ENCODE data around the gene NRXN2. TPM values are rescaled to one million over a fixed set of nuclear protein-coding genes. Genes with fewer than 3 reads are reported as not detected.

The NRXN2 gene
- total RNA-seq, 4 donors from 2014 or later, result 0.21 to 0.72 (median 0.64) TPM; not detected in 1

- Histone ChIP-seq H3K36me3 (peaks cover 10% of the 10 kb centered on the region), H3K4me1 (peaks cover 30% of the 10 kb centered on the region), H3K27me3 (no peaks in the 10 kb centered on the region), H3K9me3 (no peaks in the 10 kb centered on the region), H3K4me3 (no peak overlapping the region), H3K27ac (no peak overlapping the region)
- DNase-seq (ENCODE audit: low spot score in 2 of 2), result peak in 1 of 2 donors; percentile 60
- TF ChIP-seq POLR2A (IDR thresholded peaks at IDR 0.05) (no peak), POLR2AphosphoS5 (IDR thresholded peaks at IDR 0.05) (no peak), EP300 (IDR thresholded peaks at IDR 0.05) (no peak), CTCF (IDR thresholded peaks at IDR 0.05) (no peak)
- WGBS, result 86% methylated on average over 15 of the region's 15 CpGs
These were observed 35.5 kb upstream of the NRXN2 start for GRCh38 chr11:64758330-64759079.

GRCh38 chr11:64757549-64758329, 34.7 kb upstream of the NRXN2 start:
- Histone ChIP-seq H3K9me3 (no peaks in the 10 kb centered on the region), H3K36me3 (peaks cover 3% of the 10 kb centered on the region), H3K27me3 (no peaks in the 10 kb centered on the region), H3K4me3 (no peak overlapping the region), H3K27ac (no peak overlapping the region), H3K4me1 (peaks cover 22% of the 10 kb centered on the region)
- TF ChIP-seq CTCF (IDR thresholded peaks at IDR 0.05) (no peak), POLR2A (IDR thresholded peaks at IDR 0.05) (no peak), EP300 (IDR thresholded peaks at IDR 0.05) (no peak), POLR2AphosphoS5 (IDR thresholded peaks at IDR 0.05) (no peak)
- DNase-seq (ENCODE audit: low spot score in 2 of 2), result peak in 1 of 2 donors; percentile 55
- WGBS, result 87% methylated on average over 15 of the region's 19 CpGs

GRCh38 chr11:64755681-64756361, 32.8 kb upstream of the NRXN2 start:
- DNase-seq (ENCODE audit: low spot score in 2 of 2), result peak in 1 of 2 donors; percentile 53
- H3K4me3 ChIP-seq, result no peak overlapping the region
- no peak overlapping the region for H3K27ac ChIP-seq
- 79% methylated on average over 13 of the region's 13 CpGs for WGBS
- peaks cover 13% of the 10 kb centered on the region for H3K4me1 ChIP-seq
- no peaks in the 10 kb centered on the region for H3K27me3 ChIP-seq
- H3K36me3 ChIP-seq, result no peaks in the 10 kb centered on the region
- no peak for TF ChIP-seq POLR2AphosphoS5 (IDR thresholded peaks at IDR 0.05)
- no peak for TF ChIP-seq POLR2A (IDR thresholded peaks at IDR 0.05)
- TF ChIP-seq CTCF (IDR thresholded peaks at IDR 0.05), result no peak
- no peak for TF ChIP-seq EP300 (IDR thresholded peaks at IDR 0.05)
- no peaks in the 10 kb centered on the region for H3K9me3 ChIP-seq

- no peak overlapping the region for H3K27ac ChIP-seq
- DNase-seq (ENCODE audit: low spot score in 2 of 2), result no peak
- H3K4me3 ChIP-seq, result no peak overlapping the region
- no peak for TF ChIP-seq POLR2A (IDR thresholded peaks at IDR 0.05)
- no peak for TF ChIP-seq EP300 (IDR thresholded peaks at IDR 0.05)
- H3K9me3 ChIP-seq, result no peaks in the 10 kb centered on the region
- no peaks in the 10 kb centered on the region for H3K27me3 ChIP-seq
- H3K36me3 ChIP-seq, result no peaks in the 10 kb centered on the region
- WGBS, result 95% methylated on average over 19 of the region's 21 CpGs
- peaks cover 8% of the 10 kb centered on the region for H3K4me1 ChIP-seq
These were observed 32.1 kb upstream of the NRXN2 start for GRCh38 chr11:64754919-64755662.

GRCh38 chr11:64754124-64754918, 31.3 kb upstream of the NRXN2 start:
- no peak overlapping the region for H3K4me3 ChIP-seq
- no peaks in the 10 kb centered on the region for H3K36me3 ChIP-seq
- TF ChIP-seq POLR2A (IDR thresholded peaks at IDR 0.05) (no peak), POLR2AphosphoS5 (IDR thresholded peaks at IDR 0.05) (no peak)
- H3K4me1 ChIP-seq, result peaks cover 4% of the 10 kb centered on the region
- 93% methylated on average over 13 of the region's 26 CpGs for WGBS
- H3K27me3 ChIP-seq, result no peaks in the 10 kb centered on the region
- H3K9me3 ChIP-seq, result no peaks in the 10 kb centered on the region
- H3K27ac ChIP-seq, result no peak overlapping the region
- no peak for DNase-seq (ENCODE audit: low spot score in 2 of 2)
